ENCODE measurements around the gene VASP.

VASP gene

GRCh38 chr19:45497791-45498190 is 9.5 kb upstream of the VASP start:
- Histone ChIP-seq H3K9me3 (ENCODE audit: control insufficient read depth, low read length) (no peaks in the 10 kb centered on the region), H3K4me3 (ENCODE audit: insufficient read depth, low read depth, low read length) (no peak overlapping the region), H3K36me3 (ENCODE audit: control insufficient read depth, insufficient read depth, low read length) (no peaks in the 10 kb centered on the region), H3K27ac (ENCODE audit: insufficient read depth, low read depth, low read length, poor library complexity, severe bottlenecking) (no peak overlapping the region), H3K27me3 (ENCODE audit: control insufficient read depth, insufficient read depth, low read length, poor library complexity, severe bottlenecking) (peaks cover 43% of the 10 kb centered on the region), H3K4me1 (ENCODE audit: control insufficient read depth, insufficient read depth, low read length) (peaks cover 5% of the 10 kb centered on the region)
- WGBS, 2 experiments: 37 to 40% methylated on average over 16 of the region's 16 CpGs

GRCh38 chr19:45498411-45499195 is 8.7 kb upstream of the VASP start, which contains the start of gene PPM1N:
Gene PPM1N, plus strand, starts transcription at chr19:45498443. Its CDS starts 30 bp downstream, at chr19:45498473.
- peaks cover 43% of the 10 kb centered on the region for H3K27me3 ChIP-seq (ENCODE audit: control insufficient read depth, insufficient read depth, low read length, poor library complexity, severe bottlenecking)
- peaks cover 5% of the 10 kb centered on the region for H3K4me1 ChIP-seq (ENCODE audit: control insufficient read depth, insufficient read depth, low read length)
- 2 to 3% methylated on average over 89 of the region's 89 CpGs for whole genome bisulfite sequencing, 2 experiments
- no peaks in the 10 kb centered on the region for H3K9me3 ChIP-seq (ENCODE audit: control insufficient read depth, low read length)
- peak within 1 kb of the TSS; percentile 31 for H3K4me3 ChIP-seq (ENCODE audit: insufficient read depth, low read depth, low read length)
- H3K27ac ChIP-seq (ENCODE audit: insufficient read depth, low read depth, low read length, poor library complexity, severe bottlenecking): no peak within 1 kb of the TSS
- no peaks in the 10 kb centered on the region for H3K36me3 ChIP-seq (ENCODE audit: control insufficient read depth, insufficient read depth, low read length)

- no peak overlapping the region for H3K27ac ChIP-seq (ENCODE audit: insufficient read depth, low read depth, low read length, poor library complexity, severe bottlenecking)
- H3K9me3 ChIP-seq (ENCODE audit: control insufficient read depth, low read length): no peaks in the 10 kb centered on the region
- H3K36me3 ChIP-seq (ENCODE audit: control insufficient read depth, insufficient read depth, low read length): no peaks in the 10 kb centered on the region
- peaks cover 5% of the 10 kb centered on the region for H3K4me1 ChIP-seq (ENCODE audit: control insufficient read depth, insufficient read depth, low read length)
- H3K4me3 ChIP-seq (ENCODE audit: insufficient read depth, low read depth, low read length): peak overlapping the region; percentile 29
- H3K27me3 ChIP-seq (ENCODE audit: control insufficient read depth, insufficient read depth, low read length, poor library complexity, severe bottlenecking): peaks cover 43% of the 10 kb centered on the region
- 17 to 18% methylated on average over 37 of the region's 37 CpGs for WGBS, 2 experiments
Measured at GRCh38 chr19:45499196-45500180, 7.8 kb upstream of the VASP start.

DNA sequence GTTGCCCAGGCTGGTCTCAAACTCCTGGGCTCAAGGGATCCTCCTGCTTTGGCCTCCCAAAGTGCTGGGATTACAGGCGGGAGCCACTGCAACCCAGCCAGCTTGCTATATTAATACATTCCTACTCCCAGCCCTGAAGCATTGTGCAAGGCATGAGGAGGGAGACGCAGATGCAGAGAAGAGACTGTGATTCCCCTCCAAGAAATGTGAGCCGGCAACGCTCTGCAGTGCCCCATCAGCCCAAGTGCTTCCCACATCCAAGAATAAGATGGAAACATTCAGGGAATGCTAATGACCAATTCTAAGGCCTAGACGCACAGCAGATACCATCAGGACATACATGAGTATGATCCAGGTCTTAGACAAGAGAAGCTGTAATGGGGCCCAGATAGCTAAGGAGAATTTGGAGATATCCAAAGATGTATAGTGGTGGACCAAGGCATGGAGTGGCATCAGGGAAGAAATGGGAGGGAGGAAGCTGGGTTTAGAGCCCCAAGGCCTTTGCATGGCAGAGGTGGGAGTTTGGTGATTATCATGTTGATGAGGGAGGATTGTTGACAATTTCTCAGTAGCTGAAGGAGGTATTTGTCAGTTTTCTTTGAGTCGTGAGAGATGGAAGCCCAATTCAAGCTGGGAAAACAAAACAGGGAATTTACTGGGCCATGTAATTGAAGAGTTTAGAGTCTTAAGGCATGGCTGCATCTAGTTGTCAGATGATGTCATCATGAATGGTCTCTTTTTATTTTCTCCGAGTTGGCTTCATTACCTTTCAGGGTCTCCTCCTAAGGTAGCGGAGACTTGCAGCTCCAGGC is 6.2 kb upstream of the VASP start:
- H3K4me3 ChIP-seq (ENCODE audit: insufficient read depth, low read depth, low read length): no peak overlapping the region
- H3K27ac ChIP-seq (ENCODE audit: insufficient read depth, low read depth, low read length, poor library complexity, severe bottlenecking): no peak overlapping the region
- peaks cover 33% of the 10 kb centered on the region for H3K27me3 ChIP-seq (ENCODE audit: control insufficient read depth, insufficient read depth, low read length, poor library complexity, severe bottlenecking)
- 59 to 63% methylated on average over 8 of the region's 8 CpGs for WGBS, 2 experiments
- no peaks in the 10 kb centered on the region for H3K36me3 ChIP-seq (ENCODE audit: control insufficient read depth, insufficient read depth, low read length)
- H3K9me3 ChIP-seq (ENCODE audit: control insufficient read depth, low read length): no peaks in the 10 kb centered on the region
- peaks cover 10% of the 10 kb centered on the region for H3K4me1 ChIP-seq (ENCODE audit: control insufficient read depth, insufficient read depth, low read length)

GRCh38 chr19:45501730-45502014 is 5.6 kb upstream of the VASP start:
- H3K4me1 ChIP-seq (ENCODE audit: control insufficient read depth, insufficient read depth, low read length): peaks cover 11% of the 10 kb centered on the region
- H3K36me3 ChIP-seq (ENCODE audit: control insufficient read depth, insufficient read depth, low read length): no peaks in the 10 kb centered on the region
- WGBS, 2 experiments: 51 to 58% methylated on average over 2 of the region's 2 CpGs
- H3K9me3 ChIP-seq (ENCODE audit: control insufficient read depth, low read length): no peaks in the 10 kb centered on the region
- H3K4me3 ChIP-seq (ENCODE audit: insufficient read depth, low read depth, low read length): no peak overlapping the region
- H3K27ac ChIP-seq (ENCODE audit: insufficient read depth, low read depth, low read length, poor library complexity, severe bottlenecking): no peak overlapping the region
- peaks cover 33% of the 10 kb centered on the region for H3K27me3 ChIP-seq (ENCODE audit: control insufficient read depth, insufficient read depth, low read length, poor library complexity, severe bottlenecking)

DNA sequence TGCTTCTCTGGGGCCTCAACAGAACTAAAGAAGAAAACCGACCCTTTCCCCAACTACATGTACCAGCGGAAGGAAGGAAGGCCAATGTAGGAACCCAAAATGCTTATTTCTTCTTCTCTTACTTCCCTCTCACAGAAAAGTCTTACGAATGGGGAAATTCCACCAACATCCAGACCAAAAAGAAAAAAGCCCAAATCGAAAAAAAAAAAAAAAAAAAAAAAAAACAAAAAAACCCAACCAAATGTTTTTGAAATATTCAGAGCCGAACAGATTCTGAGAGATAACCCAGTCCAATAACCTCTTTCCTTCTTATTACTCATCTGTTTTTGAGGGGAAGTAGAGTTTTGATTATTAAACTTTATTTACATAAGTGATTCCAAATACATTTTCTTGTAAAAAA is 5.2 kb upstream of the VASP start:
- no peak overlapping the region for H3K27ac ChIP-seq (ENCODE audit: insufficient read depth, low read depth, low read length, poor library complexity, severe bottlenecking)
- WGBS, 2 experiments: 76 to 89% methylated on average over 4 of the region's 5 CpGs
- no peak overlapping the region for H3K4me3 ChIP-seq (ENCODE audit: insufficient read depth, low read depth, low read length)
- peaks cover 32% of the 10 kb centered on the region for H3K27me3 ChIP-seq (ENCODE audit: control insufficient read depth, insufficient read depth, low read length, poor library complexity, severe bottlenecking)
- no peaks in the 10 kb centered on the region for H3K36me3 ChIP-seq (ENCODE audit: control insufficient read depth, insufficient read depth, low read length)
- peaks cover 11% of the 10 kb centered on the region for H3K4me1 ChIP-seq (ENCODE audit: control insufficient read depth, insufficient read depth, low read length)
- no peaks in the 10 kb centered on the region for H3K9me3 ChIP-seq (ENCODE audit: control insufficient read depth, low read length)

DNA sequence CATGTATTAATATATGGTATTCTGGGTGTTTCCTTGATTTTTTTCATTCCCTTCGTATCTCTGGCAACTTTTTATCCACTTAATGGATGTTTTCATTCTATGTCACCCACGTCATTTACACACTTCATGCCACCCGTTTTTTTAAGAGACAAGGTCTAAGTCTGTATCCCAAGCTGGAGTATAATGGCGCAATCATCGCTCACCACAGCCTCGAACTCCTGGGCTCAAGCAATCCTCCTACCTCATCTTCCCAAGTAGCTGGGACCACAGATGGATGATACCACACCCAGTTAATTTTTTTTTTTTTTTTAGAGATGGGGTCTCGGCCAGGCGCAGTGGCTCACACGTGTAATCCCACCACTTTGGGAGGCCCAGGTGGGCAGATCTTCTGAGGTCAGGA is 3.4 kb upstream of the VASP start:
- WGBS, 2 experiments: 92 to 93% methylated on average over 9 of the region's 9 CpGs
- no peaks in the 10 kb centered on the region for H3K36me3 ChIP-seq (ENCODE audit: control insufficient read depth, insufficient read depth, low read length)
- H3K27me3 ChIP-seq (ENCODE audit: control insufficient read depth, insufficient read depth, low read length, poor library complexity, severe bottlenecking): peaks cover 14% of the 10 kb centered on the region
- H3K9me3 ChIP-seq (ENCODE audit: control insufficient read depth, low read length): no peaks in the 10 kb centered on the region
- H3K4me3 ChIP-seq (ENCODE audit: insufficient read depth, low read depth, low read length): no peak overlapping the region
- peaks cover 10% of the 10 kb centered on the region for H3K4me1 ChIP-seq (ENCODE audit: control insufficient read depth, insufficient read depth, low read length)
- no peak overlapping the region for H3K27ac ChIP-seq (ENCODE audit: insufficient read depth, low read depth, low read length, poor library complexity, severe bottlenecking)

DNA sequence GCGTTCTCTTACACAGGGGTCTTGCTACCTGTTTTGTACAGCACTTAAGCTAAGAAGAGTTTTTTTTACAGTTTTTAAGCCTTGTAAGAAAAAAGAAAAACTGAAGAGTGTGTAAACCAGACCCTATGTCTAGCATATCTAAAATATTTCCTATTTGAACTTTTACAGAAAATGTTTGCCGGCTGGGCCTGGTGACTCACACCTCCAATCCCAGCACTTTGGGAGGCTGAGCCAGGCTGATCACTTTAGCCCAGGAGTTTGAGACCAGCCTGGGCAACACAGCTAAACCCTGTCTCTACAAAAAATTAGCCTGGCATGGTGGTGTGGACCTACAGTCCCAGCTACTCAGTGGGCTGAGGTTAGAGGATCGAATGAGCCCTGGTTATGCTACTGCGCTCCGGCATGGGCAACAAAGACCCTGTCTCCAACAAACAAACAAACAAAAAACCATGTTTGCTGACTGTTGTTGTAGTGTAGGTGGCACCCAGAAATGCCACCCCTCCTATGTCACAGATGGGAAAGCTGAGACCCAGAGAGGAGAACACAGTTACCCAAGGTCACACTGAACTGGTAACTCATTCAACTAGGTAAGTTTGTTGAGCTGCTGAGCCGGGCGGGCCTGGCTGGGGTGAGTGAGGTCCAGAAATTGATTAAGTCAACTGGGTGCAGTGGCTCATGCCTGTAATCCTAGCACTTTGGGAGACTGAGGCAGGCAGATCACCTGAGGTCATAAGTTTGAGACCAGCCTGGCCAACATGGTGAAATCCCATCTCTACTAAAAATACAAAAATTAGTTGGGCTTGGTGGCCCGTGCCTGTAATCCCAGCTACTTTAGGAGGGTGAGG is 1.9 kb upstream of the VASP start:
- H3K27me3 ChIP-seq (ENCODE audit: control insufficient read depth, insufficient read depth, low read length, poor library complexity, severe bottlenecking): no peaks in the 10 kb centered on the region
- no peaks in the 10 kb centered on the region for H3K36me3 ChIP-seq (ENCODE audit: control insufficient read depth, insufficient read depth, low read length)
- no peak overlapping the region for H3K4me3 ChIP-seq (ENCODE audit: insufficient read depth, low read depth, low read length)
- H3K27ac ChIP-seq (ENCODE audit: insufficient read depth, low read depth, low read length, poor library complexity, severe bottlenecking): no peak overlapping the region
- peaks cover 15% of the 10 kb centered on the region for H3K4me1 ChIP-seq (ENCODE audit: control insufficient read depth, insufficient read depth, low read length)
- H3K9me3 ChIP-seq (ENCODE audit: control insufficient read depth, low read length): no peaks in the 10 kb centered on the region
- WGBS, 2 experiments: 90 to 91% methylated on average over 8 of the region's 8 CpGs

- Histone ChIP-seq H3K27ac (ENCODE audit: insufficient read depth, low read depth, low read length, poor library complexity, severe bottlenecking) (no peak overlapping the region), H3K4me3 (ENCODE audit: insufficient read depth, low read depth, low read length) (peak overlapping the region; percentile 97), H3K36me3 (ENCODE audit: control insufficient read depth, insufficient read depth, low read length) (no peaks in the 10 kb centered on the region), H3K4me1 (ENCODE audit: control insufficient read depth, insufficient read depth, low read length) (peaks cover 15% of the 10 kb centered on the region), H3K9me3 (ENCODE audit: control insufficient read depth, low read length) (no peaks in the 10 kb centered on the region), H3K27me3 (ENCODE audit: control insufficient read depth, insufficient read depth, low read length, poor library complexity, severe bottlenecking) (no peaks in the 10 kb centered on the region)
- 81 to 87% methylated on average over 5 of the region's 5 CpGs for WGBS, 2 experiments
Measured at GRCh38 chr19:45505996-45506245, 1.4 kb upstream of the VASP start.
